ENCODE data around the gene MRPS23. TPM values are rescaled to one million over a fixed set of nuclear protein-coding genes. Genes with fewer than 3 reads are reported as not detected.

The MRPS23 gene
- total and polyA plus RNA-seq, 2 of the 13 experiments (the other 11 are each of a cell fraction or from before 2014, with no cell fraction given), result 63.2 to 181 TPM

DNA sequence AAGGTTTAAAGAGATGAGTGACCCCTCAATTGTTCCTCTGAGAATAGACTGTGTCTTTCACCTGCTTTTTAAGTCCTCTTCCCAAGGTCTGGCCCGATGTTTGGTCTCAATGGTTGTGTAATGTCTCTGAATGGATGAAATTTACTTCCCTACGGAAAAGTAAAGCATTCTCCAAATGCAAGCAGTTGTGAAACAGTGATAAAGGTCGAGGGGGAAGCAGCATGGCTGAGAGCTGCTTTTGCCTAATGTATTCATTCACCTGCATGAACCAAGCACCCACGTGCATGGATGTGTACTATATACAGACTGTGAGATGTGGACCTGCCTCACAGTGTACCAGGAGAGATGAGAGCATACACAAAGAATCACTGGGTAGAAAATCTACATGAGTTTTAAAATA lies 11.4 kb downstream of the MRPS23 start (continued):
- TF ChIP-seq, protein P1, sequence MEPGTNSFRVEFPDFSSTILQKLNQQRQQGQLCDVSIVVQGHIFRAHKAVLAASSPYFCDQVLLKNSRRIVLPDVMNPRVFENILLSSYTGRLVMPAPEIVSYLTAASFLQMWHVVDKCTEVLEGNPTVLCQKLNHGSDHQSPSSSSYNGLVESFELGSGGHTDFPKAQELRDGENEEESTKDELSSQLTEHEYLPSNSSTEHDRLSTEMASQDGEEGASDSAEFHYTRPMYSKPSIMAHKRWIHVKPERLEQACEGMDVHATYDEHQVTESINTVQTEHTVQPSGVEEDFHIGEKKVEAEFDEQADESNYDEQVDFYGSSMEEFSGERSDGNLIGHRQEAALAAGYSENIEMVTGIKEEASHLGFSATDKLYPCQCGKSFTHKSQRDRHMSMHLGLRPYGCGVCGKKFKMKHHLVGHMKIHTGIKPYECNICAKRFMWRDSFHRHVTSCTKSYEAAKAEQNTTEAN (CRISPR knock-in tag; conservative IDR thresholded peaks at IDR 0.05), result 0 out of 2 replicates have a peak, but pooled peaks have one; percentile 51
- TF ChIP-seq ZNF34 (CRISPR knock-in tag; IDR thresholded peaks at IDR 0.05; ENCODE audit: borderline replicate concordance) (0 out of 2 replicates have a peak, but pooled peaks have one; percentile 73), SIX4 (CRISPR knock-in tag; IDR thresholded peaks at IDR 0.05) (0 out of 2 replicates have a peak, but pooled peaks have one; percentile 55), ZNF768 (CRISPR knock-in tag; IDR thresholded peaks at IDR 0.05) (no peak), IKZF4 (CRISPR knock-in tag; IDR thresholded peaks at IDR 0.05; ENCODE audit: borderline replicate concordance, low read depth, not compliant biosample characterization) (no peak), ZNF430 (CRISPR knock-in tag; IDR thresholded peaks at IDR 0.05) (0 out of 2 replicates have a peak, but pooled peaks have one; percentile 46), SIX1 (CRISPR knock-in tag; IDR thresholded peaks at IDR 0.05; ENCODE audit: borderline replicate concordance) (peak; percentile 43; the same call in 1 of the 2 replicates), ZNF20 (CRISPR knock-in tag; IDR thresholded peaks at IDR 0.05) (no peak), ZNF350 (CRISPR knock-in tag; IDR thresholded peaks at IDR 0.05; ENCODE audit: borderline replicate concordance, low read depth) (no peak; the same call in 1 of the 2 replicates), CENPX (CRISPR knock-in tag; IDR thresholded peaks at IDR 0.05) (no peak), CCDC6 (CRISPR knock-in tag; IDR thresholded peaks at IDR 0.05) (0 out of 2 replicates have a peak, but pooled peaks have one; percentile 24), ZNF331 (CRISPR knock-in tag; IDR thresholded peaks at IDR 0.05) (peak; percentile 97), ISX (CRISPR knock-in tag; conservative IDR thresholded peaks at IDR 0.05) (no peak), EHMT2 (IDR thresholded peaks at IDR 0.05; ENCODE audit: borderline replicate concordance, low read depth, low read length) (no peak; the same call in 1 of the 2 replicates), ZNF615 (CRISPR knock-in tag; IDR thresholded peaks at IDR 0.05; ENCODE audit: borderline replicate concordance) (0 out of 2 replicates have a peak, but pooled peaks have one; percentile 54), NBN (conservative IDR thresholded peaks at IDR 0.05) (no peak), MZF1 (CRISPR knock-in tag; IDR thresholded peaks at IDR 0.05; ENCODE audit: borderline replicate concordance) (no peak; the same call in 1 of the 2 replicates), ZNF296 (CRISPR knock-in tag; conservative IDR thresholded peaks at IDR 0.05) (no peak), PPARG (CRISPR knock-in tag; conservative IDR thresholded peaks at IDR 0.05) (peak; percentile 100), NR2C2 (CRISPR knock-in tag; IDR thresholded peaks at IDR 0.05; ENCODE audit: borderline replicate concordance) (peak; percentile 73; the same call in 1 of the 2 replicates), ZFP36 (IDR thresholded peaks at IDR 0.05; ENCODE audit: borderline replicate concordance, low read depth, low read length, partially characterized antibody) (no peak), HDAC6 (IDR thresholded peaks at IDR 0.05; ENCODE audit: low read depth, low read length) (no peak)
- TF ChIP-seq, protein P2, sequence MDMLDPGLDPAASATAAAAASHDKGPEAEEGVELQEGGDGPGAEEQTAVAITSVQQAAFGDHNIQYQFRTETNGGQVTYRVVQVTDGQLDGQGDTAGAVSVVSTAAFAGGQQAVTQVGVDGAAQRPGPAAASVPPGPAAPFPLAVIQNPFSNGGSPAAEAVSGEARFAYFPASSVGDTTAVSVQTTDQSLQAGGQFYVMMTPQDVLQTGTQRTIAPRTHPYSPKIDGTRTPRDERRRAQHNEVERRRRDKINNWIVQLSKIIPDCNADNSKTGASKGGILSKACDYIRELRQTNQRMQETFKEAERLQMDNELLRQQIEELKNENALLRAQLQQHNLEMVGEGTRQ (IDR thresholded peaks at IDR 0.05; ENCODE audit: low read depth, low read length), result no peak
- TF ChIP-seq, protein P2 (CRISPR knock-in tag; IDR thresholded peaks at IDR 0.05; ENCODE audit: borderline replicate concordance), result no peak
- TF ChIP-seq, protein P3, sequence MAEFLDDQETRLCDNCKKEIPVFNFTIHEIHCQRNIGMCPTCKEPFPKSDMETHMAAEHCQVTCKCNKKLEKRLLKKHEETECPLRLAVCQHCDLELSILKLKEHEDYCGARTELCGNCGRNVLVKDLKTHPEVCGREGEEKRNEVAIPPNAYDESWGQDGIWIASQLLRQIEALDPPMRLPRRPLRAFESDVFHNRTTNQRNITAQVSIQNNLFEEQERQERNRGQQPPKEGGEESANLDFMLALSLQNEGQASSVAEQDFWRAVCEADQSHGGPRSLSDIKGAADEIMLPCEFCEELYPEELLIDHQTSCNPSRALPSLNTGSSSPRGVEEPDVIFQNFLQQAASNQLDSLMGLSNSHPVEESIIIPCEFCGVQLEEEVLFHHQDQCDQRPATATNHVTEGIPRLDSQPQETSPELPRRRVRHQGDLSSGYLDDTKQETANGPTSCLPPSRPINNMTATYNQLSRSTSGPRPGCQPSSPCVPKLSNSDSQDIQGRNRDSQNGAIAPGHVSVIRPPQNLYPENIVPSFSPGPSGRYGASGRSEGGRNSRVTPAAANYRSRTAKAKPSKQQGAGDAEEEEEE (CRISPR knock-in tag; IDR thresholded peaks at IDR 0.05; ENCODE audit: borderline replicate concordance), result no peak

Measured in HepG2 (cell line).